HG03558 (cell line): ENCODE measurements around the gene MPZ.
"Not testable (repeated sequence)": the region's sequence is repeated elsewhere in the genome, so short reads cannot be mapped to it uniquely, and the experiment has no call there.

Source experiments
- ATAC-seq: cut with Tn5 transposase; IDR thresholded peaks from one replicate; pipeline ENCODE4 v1.9.1; 2021; ENCODE audit warnings: moderate number of reproducible peaks; ENCODE audit not compliant: unreplicated experiment; ENCODE audit errors: extremely low read depth

Gene MPZ

DNA sequence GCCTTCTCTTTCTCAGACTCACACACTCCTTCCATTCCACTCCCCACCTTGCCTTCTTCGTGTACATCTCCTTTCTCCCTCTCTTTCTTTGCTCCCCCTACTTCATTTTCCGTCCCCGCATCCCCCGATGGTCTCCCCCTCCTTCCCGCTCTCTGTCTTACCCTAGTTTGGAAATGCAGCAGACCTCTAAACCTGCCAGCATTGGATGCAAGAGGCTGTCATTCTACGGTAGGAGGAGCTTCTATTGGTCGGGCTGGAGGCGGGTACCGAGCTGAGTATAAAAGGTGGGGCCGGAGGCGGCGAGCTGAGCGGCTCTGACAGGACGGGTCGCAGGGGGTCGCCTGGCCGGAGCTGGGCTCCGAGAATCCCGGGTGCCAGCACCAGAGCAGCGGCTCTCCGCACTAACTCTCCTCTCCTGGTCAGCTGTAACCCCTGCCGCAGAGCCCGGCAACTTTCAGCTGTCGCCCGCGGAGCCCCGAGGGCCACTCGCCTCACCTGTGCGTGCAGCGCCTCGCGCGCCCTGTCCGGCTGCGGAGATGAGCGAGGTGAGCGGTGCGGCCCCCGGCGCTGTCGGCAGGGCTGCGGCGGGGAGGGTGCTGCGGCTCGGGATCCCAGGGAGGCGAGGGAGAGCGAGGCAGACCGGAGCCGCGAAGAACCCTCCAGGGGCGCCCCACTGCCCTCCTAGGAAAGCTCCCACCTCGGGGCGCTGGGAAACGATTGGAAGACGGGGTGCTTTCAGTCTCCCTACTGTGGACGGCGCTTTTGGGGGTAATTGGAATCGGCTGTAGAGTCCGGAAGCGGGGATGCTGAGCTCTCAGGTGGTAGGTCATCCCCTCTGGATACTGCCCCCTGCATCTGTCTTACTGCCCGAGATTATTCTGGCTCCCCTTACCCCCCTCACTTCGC, 51.1 kb downstream of the MPZ start, which contains the start of gene PCP4L1:
PCP4L1 (plus strand) TSS at position 307 of the 906 bp plus-strand sequence; CDS start at position 537, 230 bp downstream.
- no peak for ATAC-seq

DNA sequence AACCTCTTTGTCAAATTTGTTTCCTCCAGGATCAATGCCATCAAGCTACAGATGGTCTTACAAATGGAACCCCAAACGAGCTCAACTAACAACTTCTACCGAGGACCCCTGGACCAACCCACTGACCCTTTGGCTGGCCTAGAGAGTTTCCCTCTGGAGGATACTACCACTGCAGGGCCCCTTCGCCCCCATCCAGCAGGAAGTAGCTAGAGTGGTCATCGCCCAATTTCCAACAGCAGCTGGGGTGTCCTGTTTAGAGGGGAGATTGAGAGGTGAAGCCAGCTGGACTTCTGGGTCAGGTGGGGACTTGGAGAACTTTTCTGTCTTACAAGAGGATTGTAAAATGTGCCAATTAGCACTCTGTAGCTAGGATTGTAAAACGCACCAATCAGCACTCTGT, 52.7 kb downstream of the MPZ start:
- ATAC-seq, result not testable (repeated sequence)

DNA sequence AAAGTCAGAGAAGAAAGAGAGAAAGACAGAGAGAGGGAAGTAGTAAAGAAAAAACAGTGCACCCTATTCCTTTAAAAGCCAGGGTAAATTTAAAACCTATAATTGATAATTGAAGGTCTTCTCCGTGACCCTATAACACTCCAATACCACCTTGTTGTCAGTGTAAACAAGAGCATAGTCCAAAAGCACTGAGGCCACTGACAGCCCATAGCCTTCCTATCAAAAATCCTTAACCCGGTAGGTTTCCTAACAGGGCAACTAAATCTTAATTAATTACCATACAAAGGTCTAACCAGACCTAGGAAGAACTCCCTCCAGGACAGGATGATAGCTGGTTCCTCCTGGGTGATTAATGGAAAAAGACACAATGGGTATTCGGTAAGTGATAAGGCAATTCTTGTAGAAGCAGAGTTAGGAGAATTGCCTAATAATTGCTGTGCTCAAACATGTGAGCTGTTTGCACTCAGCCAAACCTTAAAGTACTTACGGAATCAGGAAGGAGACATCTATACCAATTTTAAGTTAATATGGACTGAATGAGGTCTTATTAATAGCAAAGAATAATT, 53.7 kb downstream of the MPZ start:
- not testable (repeated sequence) for ATAC-seq

DNA sequence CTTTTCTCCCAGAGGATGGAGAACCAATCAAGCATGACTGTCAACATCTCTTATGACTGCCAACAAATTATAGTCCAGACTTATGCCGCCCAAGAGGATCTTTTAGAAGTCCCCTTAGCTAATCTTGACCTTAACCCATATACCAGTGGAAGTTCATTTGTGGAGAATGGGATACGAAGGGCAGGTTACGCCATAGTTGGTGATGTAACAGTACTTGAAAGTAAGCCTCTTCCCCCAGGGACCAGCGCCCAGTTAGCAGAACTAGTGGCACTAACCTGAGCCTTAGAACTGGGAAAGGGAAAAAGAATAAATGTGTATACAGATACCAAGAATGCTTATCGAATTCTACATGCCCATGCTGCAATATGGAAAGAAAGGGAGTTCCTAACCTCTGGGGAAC, 54.5 kb downstream of the MPZ start:
- not testable (repeated sequence) for ATAC-seq
